Measurements from ENCODE around the gene ERBB3.

The ERBB3 gene

DNA sequence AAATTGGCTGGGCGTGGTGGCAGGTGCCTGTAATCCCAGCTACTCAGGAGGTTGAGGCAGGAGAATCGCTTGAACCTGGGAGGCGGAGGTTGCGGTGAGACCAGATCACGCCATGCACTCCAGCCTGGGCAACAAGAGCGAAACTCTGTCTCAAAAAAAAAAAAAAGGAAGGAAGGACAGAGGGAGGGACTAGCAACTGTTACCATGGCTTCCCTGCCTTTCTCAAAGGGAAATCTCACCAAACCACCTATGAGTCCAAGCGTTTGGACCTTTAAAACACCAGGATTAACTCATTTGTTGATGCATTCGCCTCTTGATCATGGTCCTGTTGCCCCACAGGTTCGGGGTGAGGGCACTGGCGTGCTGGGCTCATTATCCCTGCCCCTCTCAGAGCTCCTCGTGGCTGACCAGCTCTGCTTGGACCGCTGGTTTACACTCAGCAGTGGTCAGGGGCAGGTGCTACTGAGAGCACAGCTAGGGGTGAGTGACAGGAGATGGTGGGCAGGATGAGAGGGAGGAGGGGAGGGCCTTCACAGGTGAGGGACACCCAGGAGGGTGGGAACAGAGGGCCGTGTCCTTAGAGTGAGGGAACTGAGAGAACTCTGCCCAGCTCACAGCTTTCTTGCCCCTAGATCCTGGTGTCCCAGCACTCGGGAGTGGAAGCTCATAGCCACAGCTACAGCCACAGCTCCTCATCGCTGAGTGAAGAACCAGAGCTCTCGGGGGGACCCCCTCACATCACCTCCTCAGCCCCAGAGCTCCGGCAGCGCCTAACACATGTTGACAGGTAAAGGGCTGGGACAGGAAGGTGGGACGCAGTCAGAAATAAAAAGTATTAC, 62.2 kb downstream of the ERBB3 start:
- no peak for DNase-seq

DNA sequence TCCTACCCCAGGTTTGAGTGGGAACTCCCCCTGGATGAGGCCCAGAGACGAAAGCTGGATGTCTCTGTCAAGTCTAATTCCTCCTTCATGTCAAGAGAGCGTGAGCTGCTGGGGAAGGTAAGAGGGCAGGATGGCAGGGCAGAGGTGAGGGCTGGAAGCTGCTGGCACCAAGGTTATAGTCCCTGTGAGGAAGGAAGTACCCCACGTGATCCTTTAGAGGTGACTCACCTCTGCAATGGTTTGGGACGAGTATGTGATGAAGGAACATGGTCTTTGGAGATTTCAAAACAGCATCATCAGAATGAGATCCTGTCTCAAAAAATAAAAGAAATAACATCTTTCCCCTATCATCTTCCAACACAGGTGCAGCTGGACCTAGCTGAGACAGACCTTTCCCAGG, 63.3 kb downstream of the ERBB3 start:
- DNase-seq = peak in 1 of 2 experiments; percentile 22

DNA sequence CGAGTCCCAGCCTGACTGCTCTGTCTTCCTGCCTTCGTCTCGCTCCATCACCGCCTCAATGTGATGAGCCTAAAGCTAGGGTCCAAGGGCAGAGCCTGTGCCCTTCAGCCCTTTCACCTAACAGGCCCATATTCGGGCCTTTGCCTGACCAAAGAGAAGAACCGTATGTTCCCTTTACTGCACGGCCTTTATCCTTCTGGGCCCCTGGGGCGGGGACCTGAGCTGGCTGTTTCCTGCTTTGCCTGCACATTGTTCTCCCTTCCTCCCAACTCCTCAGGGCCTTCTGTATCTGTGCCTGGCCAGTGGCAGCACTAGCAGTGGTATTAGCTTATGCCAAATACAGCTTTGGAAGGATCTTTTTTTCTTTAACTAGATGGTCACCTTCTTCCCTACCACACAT, 63.9 kb downstream of the ERBB3 start:
- no peak for DNase-seq

DNA sequence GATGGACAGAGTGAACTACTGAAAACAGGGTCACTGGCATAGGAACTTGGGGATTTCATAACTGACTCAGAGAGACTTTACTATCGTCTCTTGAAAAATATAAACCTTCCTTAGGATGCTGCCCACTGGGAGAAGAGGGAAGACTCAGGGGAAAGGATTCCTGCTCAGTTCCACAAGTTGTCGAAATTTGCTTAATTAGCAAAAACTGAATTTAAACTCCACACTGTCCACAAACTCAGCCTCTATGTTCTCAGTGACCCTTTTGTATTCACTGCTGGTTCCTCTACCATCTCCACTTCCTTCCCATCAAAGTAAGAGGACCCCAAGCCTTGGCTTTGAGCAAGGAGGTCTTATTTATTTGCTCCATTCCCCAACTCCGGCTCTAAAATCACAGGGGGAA, 65.3 kb downstream of the ERBB3 start:
- no peak for DNase-seq

DNA sequence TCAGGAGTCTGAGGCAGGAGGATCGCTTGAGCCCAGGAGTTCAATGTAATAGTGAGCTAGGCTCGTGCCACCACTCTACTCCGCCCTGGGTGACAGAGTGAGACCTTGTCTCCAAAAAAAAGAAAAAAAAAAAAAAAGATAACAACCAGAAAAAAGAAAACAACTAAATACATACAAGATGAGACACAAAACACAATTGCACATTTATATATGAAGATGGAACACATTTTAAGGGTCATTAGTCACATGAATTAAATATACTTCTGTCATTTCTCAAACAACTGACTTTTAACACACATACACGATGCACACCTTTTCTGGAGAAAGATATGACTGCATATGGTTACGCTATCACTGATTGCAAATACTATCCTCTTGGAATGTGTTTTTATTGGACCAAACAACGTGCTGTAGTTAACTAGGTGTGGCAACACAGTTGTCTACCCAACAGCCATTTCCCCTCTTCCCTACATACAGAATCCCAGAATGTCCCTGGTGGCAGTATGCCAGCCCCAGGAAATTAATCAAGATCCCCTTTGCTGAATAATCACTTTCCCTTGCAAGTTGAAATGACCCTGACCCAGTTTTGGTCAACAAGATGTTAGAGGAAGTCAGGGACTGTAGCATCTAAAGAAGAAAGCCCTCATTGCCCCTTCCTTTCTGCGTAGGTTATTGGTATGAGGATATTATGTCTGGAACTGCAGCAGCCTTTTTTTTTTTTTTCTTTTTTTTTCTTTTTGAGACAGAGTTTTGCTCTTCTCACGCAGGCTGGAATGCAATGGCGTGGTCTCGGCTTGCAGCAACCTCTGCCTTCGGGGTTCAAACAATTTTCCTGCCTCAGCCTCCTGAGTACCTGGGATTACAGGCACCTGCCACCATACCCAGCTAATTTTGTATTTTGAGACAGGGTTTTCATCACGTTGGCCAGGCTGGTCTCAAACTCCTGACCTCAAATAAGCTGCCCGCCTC, 66.8 kb downstream of the ERBB3 start:
- DNase-seq = no peak

DNA sequence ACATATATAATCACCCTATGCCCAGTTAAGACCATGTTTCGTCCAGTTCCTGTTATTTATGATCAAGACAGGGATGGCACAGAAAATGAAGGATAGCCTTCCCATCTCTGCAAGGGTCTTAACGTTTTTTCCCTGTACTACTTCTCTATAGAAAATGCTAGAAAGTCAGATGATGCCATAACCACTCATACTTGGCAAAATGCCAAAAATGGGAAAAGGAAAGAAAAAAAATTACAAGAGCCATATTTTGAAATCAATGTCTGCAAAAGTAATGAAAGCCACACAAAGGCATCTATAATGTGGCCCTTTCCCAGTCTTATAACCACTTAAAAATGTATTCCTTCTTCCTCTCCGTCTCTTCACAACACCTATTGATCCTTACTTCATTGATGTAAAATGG, 70.6 kb downstream of the ERBB3 start:
- DNase-seq = no peak

DNA sequence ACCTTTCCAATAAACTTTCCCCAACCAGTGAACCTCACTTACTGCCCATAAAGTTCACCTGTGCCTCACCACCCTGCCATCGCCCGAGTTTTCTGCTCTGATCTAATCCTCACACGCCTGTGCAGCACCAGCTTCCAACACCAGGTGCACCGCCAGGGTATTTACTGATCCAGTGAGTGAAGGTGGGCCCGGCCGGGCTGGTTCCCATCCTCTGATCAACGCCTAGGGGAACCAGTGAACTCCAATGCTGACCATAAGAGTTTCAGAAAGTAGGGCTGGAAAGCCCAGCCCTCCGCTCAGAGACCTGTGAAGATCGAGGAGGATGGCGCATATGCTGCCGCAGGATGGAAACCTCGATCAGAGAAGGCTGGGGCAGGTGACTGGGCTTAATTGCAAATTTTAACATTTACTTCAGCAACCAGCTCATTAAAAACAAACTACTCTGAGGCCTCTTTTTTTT, 71.7 kb downstream of the ERBB3 start:
- DNase-seq = peak; percentile 52 to 61

DNA sequence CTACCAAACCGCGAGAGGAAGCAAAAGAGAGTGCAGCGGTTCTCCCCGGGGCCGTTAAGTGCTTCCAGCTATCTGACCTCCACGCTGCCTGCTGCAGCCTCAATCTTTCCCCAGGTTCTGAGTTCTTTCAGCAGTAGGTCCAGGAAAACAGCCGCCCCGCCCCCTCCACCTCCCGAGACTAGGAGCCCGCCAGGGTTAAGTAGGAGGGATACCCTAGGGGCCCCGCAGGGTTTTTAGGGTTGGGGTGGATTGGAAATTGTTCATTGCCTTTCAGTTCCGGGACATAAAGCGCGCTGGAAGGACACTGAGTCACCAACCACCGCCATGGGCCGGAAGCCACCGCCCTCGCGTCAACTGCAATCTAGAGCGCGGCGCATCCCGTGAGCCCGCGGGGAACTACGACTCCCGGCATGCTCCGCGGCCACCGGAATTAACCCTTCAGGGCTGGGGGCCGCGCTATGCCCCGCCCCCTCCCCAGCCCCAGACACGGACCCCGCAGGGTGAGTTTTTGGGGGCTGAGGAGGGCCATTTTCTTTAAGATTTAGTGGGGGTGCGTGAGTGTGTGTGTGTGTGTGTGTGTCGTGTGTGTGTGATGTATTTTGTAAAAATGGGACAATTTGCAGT, 72.3 kb downstream of the ERBB3 start, which contains the start of gene MYL6B:
Gene MYL6B (plus strand): TSS at position 456 of the 624 bp plus-strand sequence. CDS start 1,332 bp downstream, outside the sequence.
- peak; percentile 92 to 93 for DNase-seq
